ENCODE data around the gene ADAP1. TPM values are rescaled to one million over a fixed set of nuclear protein-coding genes. Genes with fewer than 3 reads are reported as not detected.
A peak's percentile ranks its signal among the peaks of the same experiment; 100 is the strongest.
"Not testable (repeated sequence)": the region's sequence is repeated elsewhere in the genome, so short reads cannot be mapped to it uniquely, and the experiment has no call there.

The ADAP1 gene
- polyA plus RNA-seq, 6 donors from 2014 or later, result 3.3 to 7.0 (median 4.3) TPM

- Mint-ChIP-seq H3K4me3 (peak overlapping the region in 3 of 8 donors; percentile 20 to 54 (median 29)), H3K4me1 (peaks cover 19 to 39% (median 25%) of the 10 kb centered on the region in 3 donors), H3K27ac (peak overlapping the region in 4 of 6 donors; percentile 36 to 92 (median 47)), H3K27me3 (peaks cover 0 to 7% (median 5%) of the 10 kb centered on the region in 3 donors), H3K9me3 (no peaks in the 10 kb centered on the region), H3K36me3 (peaks cover 0 to 4% of the 10 kb centered on the region in 2 donors)
- no peak for DNase-seq
- ATAC-seq (ENCODE audit: low read depth in 2 of 2), result no peak
Measured at GRCh38 chr7:964401-965231, 10.1 kb upstream of the ADAP1 start.

- DNase-seq, result no peak
- Mint-ChIP-seq H3K27ac (peak overlapping the region in 3 of 6 donors; percentile 59 to 82 (median 73)), H3K27me3 (peaks cover 0 to 7% (median 5%) of the 10 kb centered on the region in 3 donors), H3K4me1 (peaks cover 19 to 35% (median 25%) of the 10 kb centered on the region in 3 donors), H3K4me3 (peak overlapping the region in 5 of 8 donors; percentile 22 to 58 (median 54)), H3K9me3 (no peaks in the 10 kb centered on the region), H3K36me3 (peaks cover 0 to 4% of the 10 kb centered on the region in 2 donors)
- ATAC-seq (ENCODE audit: low read depth in 2 of 2), result peak in 1 of 2 donors; percentile 64
Measured at GRCh38 chr7:963236-964078, 9.0 kb upstream of the ADAP1 start.

GRCh38 chr7:962401-963081 is 8.1 kb upstream of the ADAP1 start:
- DNase-seq, result no peak
- Mint-ChIP-seq H3K36me3 (peaks cover 0 to under 1% of the 10 kb centered on the region in 2 donors), H3K4me3 (no peak overlapping the region), H3K9me3 (no peaks in the 10 kb centered on the region), H3K4me1 (peaks cover 19 to 30% (median 25%) of the 10 kb centered on the region in 3 donors), H3K27ac (peak overlapping the region in 1 of 6 donors; percentile 38), H3K27me3 (peaks cover 0 to 7% (median 5%) of the 10 kb centered on the region in 3 donors)
- no peak for ATAC-seq (ENCODE audit: low read depth in 2 of 2)

- ATAC-seq (ENCODE audit: low read depth in 2 of 2), result no peak
- no peaks in the 10 kb centered on the region for H3K36me3 Mint-ChIP-seq
- DNase-seq, result no peak
- peak overlapping the region in 1 of 8 donors; percentile 49 for H3K4me3 Mint-ChIP-seq
- peak overlapping the region in 1 of 6 donors; percentile 38 for H3K27ac Mint-ChIP-seq
- peaks cover 19 to 30% (median 25%) of the 10 kb centered on the region in 3 donors for H3K4me1 Mint-ChIP-seq
- H3K27me3 Mint-ChIP-seq, result peaks cover 0 to 12% (median 5%) of the 10 kb centered on the region in 3 donors
- no peaks in the 10 kb centered on the region for H3K9me3 Mint-ChIP-seq
Measured at GRCh38 chr7:961546-962400, 7.3 kb upstream of the ADAP1 start.

- peaks cover 13 to 25% (median 24%) of the 10 kb centered on the region in 3 donors for H3K4me1 Mint-ChIP-seq
- H3K27me3 Mint-ChIP-seq, result peaks cover 0 to 12% (median 5%) of the 10 kb centered on the region in 3 donors
- not testable (repeated sequence) for DNase-seq; H3K4me3 Mint-ChIP-seq; H3K36me3 Mint-ChIP-seq; H3K27ac Mint-ChIP-seq; H3K9me3 Mint-ChIP-seq; ATAC-seq (ENCODE audit: low read depth in 2 of 2)
Measured at GRCh38 chr7:960972-961371, 6.5 kb upstream of the ADAP1 start.

GRCh38 chr7:960269-960871 is 5.9 kb upstream of the ADAP1 start:
- Mint-ChIP-seq H3K9me3 (no peaks in the 10 kb centered on the region), H3K27me3 (peaks cover 0 to 13% (median 5%) of the 10 kb centered on the region in 3 donors), H3K4me3 (no peak overlapping the region), H3K36me3 (no peaks in the 10 kb centered on the region), H3K4me1 (peaks cover 12 to 20% (median 19%) of the 10 kb centered on the region in 3 donors), H3K27ac (no peak overlapping the region)
- no peak for ATAC-seq (ENCODE audit: low read depth in 2 of 2)
- no peak for DNase-seq

- not testable (repeated sequence) for DNase-seq; ATAC-seq (ENCODE audit: low read depth in 2 of 2); H3K9me3 Mint-ChIP-seq; H3K27ac Mint-ChIP-seq; H3K36me3 Mint-ChIP-seq; H3K4me3 Mint-ChIP-seq
- peaks cover 8 to 18% (median 16%) of the 10 kb centered on the region in 3 donors for H3K4me1 Mint-ChIP-seq
- peaks cover 0 to 18% (median 5%) of the 10 kb centered on the region in 3 donors for H3K27me3 Mint-ChIP-seq
Measured at GRCh38 chr7:959740-960139, 5.3 kb upstream of the ADAP1 start.

GRCh38 chr7:959271-959670 is 4.8 kb upstream of the ADAP1 start:
- H3K4me1 Mint-ChIP-seq, result peaks cover 8 to 14% (median 13%) of the 10 kb centered on the region in 3 donors
- no peaks in the 10 kb centered on the region for H3K36me3 Mint-ChIP-seq
- H3K27me3 Mint-ChIP-seq, result peaks cover 0 to 18% (median 5%) of the 10 kb centered on the region in 3 donors
- ATAC-seq (ENCODE audit: low read depth in 2 of 2) (no peak), DNase-seq (no peak)
- no peaks in the 10 kb centered on the region for H3K9me3 Mint-ChIP-seq
- no peak overlapping the region for H3K27ac Mint-ChIP-seq
- no peak overlapping the region for H3K4me3 Mint-ChIP-seq

GRCh38 chr7:958221-959200 is 4.0 kb upstream of the ADAP1 start:
- Mint-ChIP-seq H3K27ac (no peak overlapping the region), H3K9me3 (no peaks in the 10 kb centered on the region), H3K4me3 (no peak overlapping the region), H3K27me3 (peaks cover 0 to 18% (median 5%) of the 10 kb centered on the region in 3 donors), H3K36me3 (no peaks in the 10 kb centered on the region), H3K4me1 (peaks cover 5 to 8% (median 6%) of the 10 kb centered on the region in 3 donors)
- no peak for DNase-seq
- ATAC-seq (ENCODE audit: low read depth in 2 of 2), result no peak

GRCh38 chr7:957418-958220 is 3.1 kb upstream of the ADAP1 start:
- peak overlapping the region in 1 of 8 donors; percentile 69 for H3K4me3 Mint-ChIP-seq
- ATAC-seq (ENCODE audit: low read depth in 2 of 2) (no peak), DNase-seq (no peak)
- peaks cover 4 to 6% (median 4%) of the 10 kb centered on the region in 3 donors for H3K4me1 Mint-ChIP-seq
- no peak overlapping the region for H3K27ac Mint-ChIP-seq
- H3K9me3 Mint-ChIP-seq, result no peaks in the 10 kb centered on the region
- no peaks in the 10 kb centered on the region for H3K36me3 Mint-ChIP-seq
- H3K27me3 Mint-ChIP-seq, result peaks cover 0 to 18% (median 5%) of the 10 kb centered on the region in 3 donors

All from naive B cell (primary cell).